ENCODE measurements around the gene PTPRM. TPM values are rescaled to one million over a fixed set of nuclear protein-coding genes. Genes with fewer than 3 reads are reported as not detected.

The PTPRM gene
- polyA plus RNA-seq, 1 donor from 2014 or later = 126 TPM

- TF ChIP-seq RAD21 (conservative IDR thresholded peaks at IDR 0.05) = no peak
- no peak for TF ChIP-seq EP300 (conservative IDR thresholded peaks at IDR 0.05; ENCODE audit: poor library complexity, severe bottlenecking)
Observed at GRCh38 chr18:7817575-7818230, 250.6 kb downstream of the PTPRM start (continued).

- H4K20me1 ChIP-seq (ENCODE audit: insufficient read depth) = no peaks in the 10 kb centered on the region
- TF ChIP-seq MXI1 (conservative IDR thresholded peaks at IDR 0.05; ENCODE audit: poor library complexity, severe bottlenecking) = no peak
- no peak for TF ChIP-seq EP300 (conservative IDR thresholded peaks at IDR 0.05; ENCODE audit: poor library complexity, severe bottlenecking)
- TF ChIP-seq RAD21 (conservative IDR thresholded peaks at IDR 0.05) = no peak
- no peak for TF ChIP-seq TAF1 (IDR thresholded peaks at IDR 0.05; ENCODE audit: low read depth)
- TF ChIP-seq CTCF (IDR thresholded peaks at IDR 0.05; ENCODE audit: poor library complexity, severe bottlenecking) = no peak
- no peak overlapping the region for H2AFZ ChIP-seq (ENCODE audit: low read depth, low read length)
Observed at GRCh38 chr18:7821784-7822183, 254.7 kb downstream of the PTPRM start.

GRCh38 chr18:7822435-7823331, 255.6 kb downstream of the PTPRM start:
- no peaks in the 10 kb centered on the region for H4K20me1 ChIP-seq (ENCODE audit: insufficient read depth)
- no peaks in the 10 kb centered on the region for H3K79me2 ChIP-seq (replicated peaks; ENCODE audit: insufficient read depth, low read length)
- H3K9me3 ChIP-seq (ENCODE audit: low read length) = no peaks in the 10 kb centered on the region
- H3K9me2 ChIP-seq (ENCODE audit: insufficient read depth, low read length) = no peaks in the 10 kb centered on the region
- H3K36me3 ChIP-seq (ENCODE audit: insufficient read depth, low read length) = no peaks in the 10 kb centered on the region
- H3F3A ChIP-seq (ENCODE audit: insufficient read depth, low read length, poor library complexity, severe bottlenecking) = no peaks in the 10 kb centered on the region
- no peaks in the 10 kb centered on the region for H3K27me3 ChIP-seq (ENCODE audit: insufficient read depth, low read depth, low read length)
- no peak overlapping the region for H3K9ac ChIP-seq (ENCODE audit: low read length)
- H3K4me2 ChIP-seq (ENCODE audit: low read length) = no peak overlapping the region
- TF ChIP-seq POLR2AphosphoS5 (IDR thresholded peaks at IDR 0.05) (no peak), REST (IDR thresholded peaks at IDR 0.05; ENCODE audit: borderline replicate concordance) (no peak), TAF1 (IDR thresholded peaks at IDR 0.05; ENCODE audit: low read depth) (no peak)
- H3K4me3 ChIP-seq (ENCODE audit: low read length) = no peak overlapping the region
- H3K27ac ChIP-seq (ENCODE audit: low read length) = no peak overlapping the region
- no peak overlapping the region for H2AFZ ChIP-seq (ENCODE audit: low read depth, low read length)

More at GRCh38 chr18:7821784-7822183, 254.7 kb downstream of the PTPRM start:
- H3K4me2 ChIP-seq (ENCODE audit: low read length) = no peak overlapping the region
- H3K27me3 ChIP-seq (ENCODE audit: insufficient read depth, low read depth, low read length) = no peaks in the 10 kb centered on the region
- H3K9ac ChIP-seq (ENCODE audit: low read length) = no peak overlapping the region
- no peaks in the 10 kb centered on the region for H3K9me3 ChIP-seq (ENCODE audit: low read length)
- H3K4me3 ChIP-seq (ENCODE audit: low read length) = no peak overlapping the region
- no peaks in the 10 kb centered on the region for H3K36me3 ChIP-seq (ENCODE audit: insufficient read depth, low read length)
- H3K27ac ChIP-seq (ENCODE audit: low read length) = no peak overlapping the region
- H3F3A ChIP-seq (ENCODE audit: insufficient read depth, low read length, poor library complexity, severe bottlenecking) = no peaks in the 10 kb centered on the region
- H3K9me2 ChIP-seq (ENCODE audit: insufficient read depth, low read length) = no peaks in the 10 kb centered on the region
- no peaks in the 10 kb centered on the region for H3K79me2 ChIP-seq (replicated peaks; ENCODE audit: insufficient read depth, low read length)
